22Rv1 (cell line): ENCODE measurements around the gene TNFSF18.

Experiments
- ZFX ChIP-seq: fragments of 450-650 bp; IDR thresholded peaks from 2 replicates; pipeline ENCODE4 v1.6.1; 2017; ENCODE audit warnings: antibody characterized with exemption, borderline replicate concordance
- TF ChIP-seq, protein P1 (sequence below): fragments of 450-650 bp; IDR thresholded peaks from 2 replicates; pipeline ENCODE4 v1.5.1; 2017; ENCODE audit warnings: mild to moderate bottlenecking

DNA sequence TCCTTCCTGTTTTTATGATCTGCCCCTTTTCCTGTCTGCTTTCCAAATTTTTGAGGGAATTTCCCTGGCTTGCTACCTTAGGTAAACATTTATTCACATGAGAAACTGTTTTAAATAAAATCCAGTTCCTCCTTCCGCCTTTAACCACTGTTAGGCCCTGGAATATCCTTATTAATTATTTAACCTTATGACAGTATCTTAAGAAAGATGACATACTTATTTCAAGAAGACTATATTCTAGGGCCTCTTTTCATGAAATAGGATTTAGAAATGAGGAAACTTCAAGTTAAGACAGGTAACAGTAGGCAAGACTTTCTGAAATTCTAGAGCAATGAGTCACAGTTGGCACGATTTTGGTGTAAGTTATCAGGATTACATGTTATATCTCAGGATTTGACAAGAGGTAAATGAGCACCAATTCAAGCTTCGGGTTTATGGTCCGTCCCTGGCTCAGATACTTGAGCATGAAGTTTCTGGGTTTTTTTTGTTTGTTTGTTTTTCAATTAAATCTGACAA is 2.0 kb upstream of the TNFSF18 start:
- TF ChIP-seq, protein P1, sequence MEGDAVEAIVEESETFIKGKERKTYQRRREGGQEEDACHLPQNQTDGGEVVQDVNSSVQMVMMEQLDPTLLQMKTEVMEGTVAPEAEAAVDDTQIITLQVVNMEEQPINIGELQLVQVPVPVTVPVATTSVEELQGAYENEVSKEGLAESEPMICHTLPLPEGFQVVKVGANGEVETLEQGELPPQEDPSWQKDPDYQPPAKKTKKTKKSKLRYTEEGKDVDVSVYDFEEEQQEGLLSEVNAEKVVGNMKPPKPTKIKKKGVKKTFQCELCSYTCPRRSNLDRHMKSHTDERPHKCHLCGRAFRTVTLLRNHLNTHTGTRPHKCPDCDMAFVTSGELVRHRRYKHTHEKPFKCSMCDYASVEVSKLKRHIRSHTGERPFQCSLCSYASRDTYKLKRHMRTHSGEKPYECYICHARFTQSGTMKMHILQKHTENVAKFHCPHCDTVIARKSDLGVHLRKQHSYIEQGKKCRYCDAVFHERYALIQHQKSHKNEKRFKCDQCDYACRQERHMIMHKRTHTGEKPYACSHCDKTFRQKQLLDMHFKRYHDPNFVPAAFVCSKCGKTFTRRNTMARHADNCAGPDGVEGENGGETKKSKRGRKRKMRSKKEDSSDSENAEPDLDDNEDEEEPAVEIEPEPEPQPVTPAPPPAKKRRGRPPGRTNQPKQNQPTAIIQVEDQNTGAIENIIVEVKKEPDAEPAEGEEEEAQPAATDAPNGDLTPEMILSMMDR: no peak
- TF ChIP-seq ZFX: no peak
